HG02938 (cell line): ENCODE measurements around the gene PLA2G4F.

ENCODE experiments used
- ATAC-seq: cut with Tn5 transposase; IDR thresholded peaks from one replicate; pipeline ENCODE4 v1.9.1; 2021; ENCODE audit warnings: mild to moderate bottlenecking, moderate library complexity; ENCODE audit not compliant: unreplicated experiment

The PLA2G4F gene, protein sequence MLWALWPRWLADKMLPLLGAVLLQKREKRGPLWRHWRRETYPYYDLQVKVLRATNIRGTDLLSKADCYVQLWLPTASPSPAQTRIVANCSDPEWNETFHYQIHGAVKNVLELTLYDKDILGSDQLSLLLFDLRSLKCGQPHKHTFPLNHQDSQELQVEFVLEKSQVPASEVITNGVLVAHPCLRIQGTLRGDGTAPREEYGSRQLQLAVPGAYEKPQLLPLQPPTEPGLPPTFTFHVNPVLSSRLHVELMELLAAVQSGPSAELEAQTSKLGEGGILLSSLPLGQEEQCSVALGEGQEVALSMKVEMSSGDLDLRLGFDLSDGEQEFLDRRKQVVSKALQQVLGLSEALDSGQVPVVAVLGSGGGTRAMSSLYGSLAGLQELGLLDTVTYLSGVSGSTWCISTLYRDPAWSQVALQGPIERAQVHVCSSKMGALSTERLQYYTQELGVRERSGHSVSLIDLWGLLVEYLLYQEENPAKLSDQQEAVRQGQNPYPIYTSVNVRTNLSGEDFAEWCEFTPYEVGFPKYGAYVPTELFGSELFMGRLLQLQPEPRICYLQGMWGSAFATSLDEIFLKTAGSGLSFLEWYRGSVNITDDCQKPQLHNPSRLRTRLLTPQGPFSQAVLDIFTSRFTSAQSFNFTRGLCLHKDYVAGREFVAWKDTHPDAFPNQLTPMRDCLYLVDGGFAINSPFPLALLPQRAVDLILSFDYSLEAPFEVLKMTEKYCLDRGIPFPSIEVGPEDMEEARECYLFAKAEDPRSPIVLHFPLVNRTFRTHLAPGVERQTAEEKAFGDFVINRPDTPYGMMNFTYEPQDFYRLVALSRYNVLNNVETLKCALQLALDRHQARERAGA

DNA sequence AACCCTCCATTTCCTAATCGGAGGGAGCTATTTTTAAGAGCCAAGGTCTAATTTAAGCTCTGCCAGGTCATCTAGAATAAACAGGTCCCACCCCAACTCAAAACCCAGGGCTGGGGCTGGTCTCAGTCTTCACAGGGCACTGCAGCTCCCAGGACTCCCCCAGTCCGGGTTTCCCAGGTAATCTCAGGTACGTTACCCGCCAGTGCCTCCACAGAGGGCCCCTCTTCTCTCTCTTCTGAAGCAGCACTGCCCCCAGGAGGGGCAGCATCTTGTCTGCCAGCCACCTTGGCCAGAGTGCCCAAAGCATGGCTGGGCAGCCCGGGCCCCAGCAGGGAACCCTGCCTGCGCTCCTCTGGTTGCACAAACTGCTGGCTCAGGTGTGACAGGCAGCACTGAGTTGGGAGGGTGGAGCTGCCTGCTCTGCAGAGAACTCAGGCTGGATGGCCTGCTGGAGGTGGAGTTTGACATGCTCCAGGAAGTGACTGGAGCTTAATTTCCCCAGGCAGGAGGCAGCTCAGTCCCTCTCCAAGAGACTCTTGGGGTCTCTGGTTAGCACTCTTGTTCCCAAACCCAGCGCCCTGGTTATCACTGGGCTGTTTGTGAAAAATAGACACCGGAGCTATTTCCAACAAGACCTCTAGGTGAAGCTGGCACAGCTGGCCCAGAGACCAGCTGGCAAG, at the start of gene PLA2G4F:
Gene PLA2G4F, minus strand, starts transcription at position 394 of the 680 bp plus-strand sequence. Its CDS starts 87 bp downstream, at position 307.
- no peak for ATAC-seq

DNA sequence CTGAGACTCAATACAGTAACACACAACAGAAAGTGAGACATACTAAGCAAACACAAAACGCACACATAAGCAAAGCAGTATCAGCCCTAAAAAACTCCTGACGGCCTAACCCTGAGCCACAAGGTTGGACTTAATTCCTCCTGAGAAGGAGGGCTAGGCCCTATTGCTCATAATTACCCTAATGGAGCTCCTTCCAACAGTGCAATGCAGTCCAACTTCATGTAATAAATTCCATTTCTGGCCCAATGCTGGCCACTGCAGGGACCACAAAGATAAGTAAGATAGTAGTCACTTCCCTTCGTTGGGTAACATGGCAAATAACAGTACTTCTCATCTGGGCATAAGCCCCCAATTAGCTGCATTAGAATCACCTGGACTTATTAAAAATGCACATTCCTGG, 47.5 kb upstream of the PLA2G4F start:
- ATAC-seq, result no peak

DNA sequence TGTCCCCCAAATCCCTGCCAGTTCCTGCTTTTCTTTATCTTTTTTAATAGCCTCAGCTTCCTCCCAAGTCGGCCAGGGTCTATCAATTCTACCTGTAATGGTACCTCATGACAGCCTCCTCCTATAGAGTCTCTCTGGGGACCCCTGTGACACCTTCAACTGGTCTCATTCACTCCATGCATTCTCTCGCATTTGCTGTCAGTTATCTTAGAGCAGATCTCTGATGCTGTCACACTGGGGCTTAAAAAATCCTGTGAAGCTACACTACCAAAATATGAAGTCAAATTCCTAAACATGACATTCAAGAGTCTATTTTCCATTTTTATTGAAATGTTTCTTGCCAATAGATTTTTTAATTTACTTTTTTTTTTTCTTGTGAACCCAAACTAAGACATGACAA, 46.2 kb upstream of the PLA2G4F start:
- ATAC-seq, result no peak

DNA sequence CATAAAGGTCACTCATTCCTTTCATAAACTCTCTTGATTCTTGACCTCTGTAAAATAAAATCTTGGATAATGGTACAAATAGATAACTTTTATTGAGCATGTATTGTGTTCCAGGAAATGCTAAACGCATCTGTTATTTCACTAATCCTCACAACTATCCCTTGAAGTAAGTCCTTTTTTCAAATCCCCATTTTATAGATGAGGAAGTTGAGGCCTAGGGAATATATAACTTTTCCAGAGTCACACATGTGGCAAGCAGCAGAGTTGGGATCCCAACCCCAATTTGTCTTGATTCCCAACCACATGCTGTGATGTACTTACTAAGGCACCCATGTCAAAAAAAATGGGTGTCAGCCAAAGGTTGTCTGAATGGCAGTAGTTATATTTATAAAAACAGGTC, 45.4 kb upstream of the PLA2G4F start:
- ATAC-seq, result no peak

DNA sequence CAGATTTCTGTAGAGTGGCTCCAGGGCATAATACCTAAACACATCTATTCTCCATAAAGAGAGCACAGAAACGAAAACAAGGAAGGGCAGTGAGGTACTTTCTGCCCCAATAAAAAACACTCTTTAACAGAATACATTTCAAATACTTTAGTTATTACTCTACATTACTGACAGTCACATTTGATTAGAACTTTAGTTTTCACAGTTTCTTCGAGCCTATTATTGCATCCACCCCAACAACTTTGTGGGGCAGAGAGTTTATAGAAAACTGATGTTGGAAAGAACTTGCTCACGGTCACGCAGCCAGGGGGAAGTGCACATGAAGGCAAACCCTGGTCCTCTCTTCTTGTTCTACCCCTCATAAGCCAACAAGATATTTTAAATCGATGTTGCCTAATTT, 42.7 kb upstream of the PLA2G4F start:
- ATAC-seq, result no peak

DNA sequence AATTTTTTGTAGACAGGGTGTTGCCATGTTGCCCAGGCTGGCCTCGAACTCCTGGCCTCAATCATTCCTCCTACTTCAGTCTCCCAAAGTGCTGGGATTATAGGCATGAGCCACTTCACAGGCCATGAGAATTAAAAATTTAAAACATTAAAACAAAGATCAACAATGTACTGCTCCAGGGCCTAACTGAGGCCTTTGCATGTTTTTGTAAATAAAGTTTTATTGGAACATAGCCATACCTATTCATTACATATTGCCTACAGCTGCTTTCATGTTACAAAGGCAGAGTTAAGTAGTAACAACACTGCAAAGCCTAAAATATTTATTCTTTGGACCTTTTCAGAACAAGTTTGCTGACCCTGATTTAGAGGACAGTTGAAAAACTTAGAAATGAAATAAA, 42.1 kb upstream of the PLA2G4F start:
- ATAC-seq, result no peak

DNA sequence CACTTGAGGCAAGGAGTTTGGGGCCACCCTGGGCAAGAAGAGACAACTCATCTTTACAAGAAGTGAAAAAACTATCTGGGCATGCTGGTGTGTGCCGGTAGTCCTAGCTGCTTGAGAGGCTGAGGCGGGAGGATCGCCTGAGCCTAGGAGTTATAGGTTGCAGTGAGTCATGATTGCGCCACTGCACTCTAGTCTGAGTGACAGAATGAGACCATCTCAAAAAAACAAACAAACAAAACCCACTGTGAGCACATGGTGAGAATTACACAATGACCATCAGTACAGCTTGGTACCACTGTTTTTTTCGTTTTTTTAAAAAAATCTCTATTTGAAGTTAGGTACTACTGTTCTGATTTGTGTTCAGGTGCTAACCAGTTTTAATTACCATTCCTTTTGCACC, 38.1 kb upstream of the PLA2G4F start:
- no peak for ATAC-seq

DNA sequence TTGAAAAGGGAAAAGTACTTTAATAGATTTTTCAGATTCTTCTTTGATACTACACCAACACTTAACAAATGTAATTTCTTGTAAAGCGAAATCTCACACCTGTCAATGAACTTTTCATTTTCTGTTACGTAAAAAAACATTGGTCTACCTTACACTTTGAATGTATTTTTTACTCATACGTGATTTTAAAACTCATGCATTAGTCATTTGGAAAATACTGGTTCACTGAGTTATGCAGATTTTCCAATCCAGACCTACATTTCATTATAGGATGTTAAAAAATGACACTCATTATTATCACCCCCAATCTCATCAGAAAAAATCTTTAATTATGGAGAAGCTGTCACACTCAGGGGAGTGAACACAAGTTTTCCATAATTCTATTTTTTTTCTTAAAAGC, 36.9 kb upstream of the PLA2G4F start:
- no peak for ATAC-seq

DNA sequence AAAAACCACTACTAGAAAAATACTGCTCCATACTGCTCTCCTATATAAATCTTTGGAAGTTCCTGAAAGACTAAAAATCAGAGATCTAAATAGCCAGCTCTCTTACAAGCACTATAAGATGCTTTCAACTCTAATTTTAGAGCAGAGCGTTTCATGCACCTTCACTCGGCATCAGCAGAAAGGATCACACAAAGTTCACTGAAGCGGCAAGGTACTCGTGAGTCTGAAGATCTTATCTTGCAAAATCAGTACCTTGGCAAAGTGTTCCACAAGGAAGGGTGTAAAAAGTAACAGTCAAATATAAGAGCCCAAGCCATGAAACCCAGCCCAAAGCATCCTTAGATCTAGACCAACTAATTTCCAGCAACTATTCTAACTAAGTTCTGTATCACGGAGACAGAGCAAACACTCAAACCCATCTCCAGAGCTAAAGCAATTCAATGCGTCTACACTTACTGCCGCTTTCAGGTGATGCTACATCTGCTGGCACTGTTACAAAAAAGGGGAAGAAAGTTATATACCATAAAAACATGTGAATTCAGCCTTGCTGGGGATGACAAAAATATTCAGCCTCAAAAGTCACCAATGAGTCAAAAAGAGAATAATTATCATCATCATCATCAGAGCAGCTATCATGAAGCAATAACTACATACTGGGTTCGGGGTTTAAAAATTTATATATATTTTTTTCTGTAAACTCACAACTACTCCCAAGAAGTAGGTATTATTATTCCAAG, 35.3 kb upstream of the PLA2G4F start:
- ATAC-seq, result no peak

DNA sequence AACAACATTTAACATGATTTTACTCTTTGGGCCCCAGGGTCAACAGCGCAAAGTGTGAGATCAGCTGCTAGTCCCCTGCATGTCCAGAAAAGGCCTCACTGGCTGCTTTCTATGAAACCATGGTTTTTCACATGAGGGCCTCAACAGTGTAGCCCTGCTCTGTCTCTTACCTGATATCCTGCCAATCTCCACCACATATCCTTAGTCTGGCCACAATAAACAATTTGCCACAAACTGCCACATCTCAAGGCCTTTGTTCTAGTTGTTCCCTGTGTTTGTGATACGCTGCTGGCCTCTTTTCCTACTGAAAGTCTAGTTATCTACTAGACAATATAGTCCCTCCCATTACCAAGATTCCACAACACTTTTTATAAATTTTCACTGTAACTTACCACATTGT, 33.9 kb upstream of the PLA2G4F start:
- ATAC-seq, result no peak

DNA sequence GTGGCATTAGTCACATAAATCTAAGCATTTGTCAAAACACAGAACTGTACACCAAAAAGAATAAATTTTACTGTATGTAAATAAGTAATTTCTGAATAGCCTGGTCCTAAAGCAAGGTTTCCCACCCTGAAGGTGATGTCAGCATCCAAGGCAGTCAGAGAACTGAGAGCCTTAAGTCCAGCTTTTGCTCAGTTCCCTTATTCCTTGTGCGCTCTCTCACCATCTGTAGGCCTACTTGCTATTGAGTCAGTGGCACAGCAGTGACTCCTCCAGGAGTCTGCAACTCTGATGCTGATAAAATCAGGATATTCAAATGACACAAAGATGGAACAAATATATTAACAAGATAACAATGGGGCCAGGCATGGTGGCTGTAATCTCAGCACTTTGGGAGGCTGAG, 29.4 kb upstream of the PLA2G4F start:
- ATAC-seq, result no peak

DNA sequence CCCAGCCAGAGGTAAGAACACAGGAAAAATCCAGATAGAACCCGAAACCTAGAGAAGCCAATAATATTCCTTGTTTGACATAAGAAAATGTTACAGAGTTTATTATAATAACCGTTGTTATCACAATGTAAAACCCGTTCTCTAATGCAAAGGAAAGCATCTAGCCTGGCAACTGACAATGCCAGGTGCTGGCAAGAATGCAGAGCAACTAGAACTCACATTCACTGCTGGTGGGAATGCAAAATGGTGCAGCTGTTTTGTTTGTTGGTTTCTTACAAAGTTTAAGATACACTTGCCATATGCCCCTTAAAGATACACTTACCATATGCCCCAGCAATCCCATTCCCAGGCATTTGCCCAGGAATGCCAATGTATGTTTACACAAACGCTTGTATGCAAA, 28.3 kb upstream of the PLA2G4F start:
- no peak for ATAC-seq

DNA sequence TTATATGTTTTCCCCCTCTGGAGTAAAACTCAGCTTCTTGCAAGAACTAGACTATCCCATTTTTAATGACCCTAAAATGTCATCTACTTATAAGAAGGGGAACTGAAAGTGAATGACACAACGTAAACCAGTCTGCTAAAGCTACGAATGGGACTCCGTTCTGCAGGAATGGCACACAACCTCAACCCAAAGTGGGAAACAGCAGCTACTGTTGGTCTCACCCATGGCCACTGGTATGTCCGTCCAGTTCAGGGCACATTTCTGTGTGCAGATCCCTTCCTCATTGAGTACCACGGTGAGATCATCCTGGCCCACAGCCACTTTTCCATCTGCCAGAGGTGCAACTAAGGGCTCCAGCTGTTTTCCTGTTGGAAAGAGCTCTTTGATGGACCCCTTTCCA, 27.9 kb upstream of the PLA2G4F start:
- ATAC-seq, result no peak

DNA sequence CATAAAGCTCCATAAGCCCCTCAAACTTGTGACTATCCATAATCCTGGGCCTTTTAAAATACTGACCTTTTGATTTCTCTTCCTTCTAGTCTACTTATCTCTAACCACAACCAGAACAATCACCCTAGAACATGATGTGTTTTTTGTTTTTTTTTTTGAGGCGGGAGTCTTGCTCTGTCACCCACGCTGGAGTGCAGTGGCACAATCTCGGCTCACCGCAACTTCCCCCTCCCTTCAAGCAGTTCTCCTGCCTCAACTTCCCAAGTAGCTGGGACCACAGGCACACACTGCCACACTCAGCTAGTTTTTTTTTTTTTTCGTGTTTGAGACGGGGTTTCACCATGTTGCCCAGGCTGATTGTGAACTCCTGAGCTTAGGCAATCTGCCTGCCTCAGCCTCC, 26.5 kb upstream of the PLA2G4F start:
- ATAC-seq, result no peak

DNA sequence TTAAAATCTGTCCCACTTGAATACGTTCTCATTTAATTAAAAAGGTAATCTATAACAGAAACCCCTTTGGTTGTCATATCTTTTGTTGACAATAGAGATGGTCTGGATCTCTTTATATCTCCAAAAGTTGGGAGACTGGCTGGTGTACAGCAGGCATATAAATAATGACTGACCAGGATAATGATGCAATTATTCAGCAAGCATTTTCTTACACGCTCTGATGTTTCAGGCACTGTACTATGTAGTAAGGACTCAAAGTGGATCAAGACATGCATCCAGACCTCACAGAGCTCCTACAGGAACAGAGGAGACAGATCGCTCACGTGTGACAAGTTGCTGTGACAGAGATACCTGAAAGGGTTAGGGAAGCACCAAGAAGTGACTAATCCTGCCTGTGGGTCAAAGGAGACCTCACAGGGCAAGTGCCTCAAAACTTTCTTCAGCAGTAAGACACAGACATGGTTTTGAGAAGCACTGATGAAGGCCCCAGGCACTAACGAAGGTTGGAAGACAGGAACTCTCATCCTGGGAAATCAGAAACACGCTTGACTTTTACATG, 26.0 kb upstream of the PLA2G4F start:
- no peak for ATAC-seq

DNA sequence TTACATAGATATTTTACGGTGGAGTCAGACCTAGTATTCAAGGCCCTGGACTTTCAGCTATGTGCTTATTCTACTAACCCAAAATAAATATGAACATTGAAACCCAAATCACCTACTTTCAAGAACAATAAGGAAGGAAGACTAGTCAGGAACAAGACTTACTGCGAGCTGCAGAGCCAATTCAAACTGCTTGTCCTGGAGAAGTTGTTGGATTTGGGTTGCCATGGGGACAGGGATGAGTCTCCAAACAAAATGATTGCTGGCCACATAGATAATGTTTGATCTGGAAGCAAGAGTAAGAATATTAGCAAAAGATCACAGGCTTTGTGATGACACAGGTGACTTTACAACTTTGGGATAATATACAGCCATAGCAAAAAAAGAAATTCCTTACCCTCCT, 21.6 kb upstream of the PLA2G4F start:
- ATAC-seq, result no peak

DNA sequence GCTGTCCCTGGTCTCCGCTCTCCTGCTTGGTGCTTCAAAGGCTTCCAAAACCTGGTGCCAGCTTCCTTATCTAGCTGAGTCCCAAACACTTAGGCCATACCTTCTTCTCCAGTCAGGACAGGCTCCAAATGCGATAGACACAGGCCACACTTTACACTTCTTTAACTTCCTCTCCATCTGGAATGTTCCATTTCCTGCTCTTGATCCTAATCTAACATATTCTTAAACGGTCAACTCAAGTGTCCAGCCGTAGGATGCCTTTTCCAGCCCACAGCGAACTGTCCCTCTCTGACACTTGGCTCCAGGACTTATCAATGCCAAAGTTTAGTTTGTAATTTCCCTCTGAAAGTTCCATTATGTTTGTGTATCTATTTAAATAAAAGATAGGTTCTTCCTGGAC, 19.2 kb upstream of the PLA2G4F start:
- no peak for ATAC-seq

DNA sequence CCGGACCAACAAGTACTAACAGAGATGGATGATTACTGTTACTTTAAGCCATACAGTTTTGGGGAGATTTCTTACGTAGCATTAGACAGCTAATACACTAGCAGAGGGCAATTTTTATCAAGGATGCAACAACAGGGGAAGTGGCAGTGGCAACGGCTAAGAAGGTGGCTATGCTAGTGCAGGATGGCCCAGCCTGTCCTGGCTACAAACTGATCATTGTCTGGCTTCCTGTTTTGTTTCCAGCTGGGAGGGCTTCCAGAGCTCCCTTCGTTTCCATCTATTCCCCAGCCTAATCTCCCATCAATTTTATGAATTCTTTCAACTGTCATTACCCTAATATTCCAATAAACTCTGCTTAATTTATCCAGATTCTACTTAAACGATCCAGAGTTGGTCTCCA, 16.0 kb upstream of the PLA2G4F start:
- no peak for ATAC-seq

DNA sequence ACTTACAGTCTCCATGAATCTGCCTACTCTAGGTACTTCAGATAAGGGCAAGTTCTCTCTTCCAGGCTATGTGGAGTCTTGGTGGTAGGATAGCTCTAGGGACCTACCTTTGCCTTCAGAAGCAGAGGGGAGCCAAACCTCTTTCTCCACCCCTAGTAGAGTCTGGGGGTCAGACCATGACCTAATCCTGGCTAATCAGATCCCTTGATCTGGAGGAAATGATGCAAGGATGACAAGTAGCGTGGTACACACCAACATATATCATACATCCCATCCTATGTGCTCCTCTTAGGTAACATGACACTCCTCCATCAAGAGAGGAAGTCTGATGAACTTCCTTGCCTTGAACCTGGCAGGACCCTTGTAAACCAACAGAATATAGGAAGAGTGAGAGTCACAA, 15.4 kb upstream of the PLA2G4F start:
- no peak for ATAC-seq

DNA sequence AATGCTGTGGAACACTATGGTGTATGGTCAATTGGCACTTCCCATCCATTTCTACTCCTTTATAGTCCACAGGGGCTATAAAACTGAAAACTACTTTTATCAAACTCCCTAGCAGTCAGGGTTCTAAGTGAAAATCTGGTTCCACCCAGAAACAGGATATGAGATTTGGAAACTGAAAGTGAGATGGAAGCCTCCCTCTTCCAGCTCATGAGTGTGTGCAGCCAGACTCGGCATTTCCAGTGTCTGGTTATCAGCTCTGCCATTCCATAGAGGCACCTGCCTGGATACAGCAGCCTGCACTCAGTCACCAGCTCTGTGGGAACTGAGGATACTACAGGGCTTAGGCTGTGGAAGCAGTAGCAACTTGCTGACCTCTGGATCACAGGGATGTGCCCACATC, 14.7 kb upstream of the PLA2G4F start:
- no peak for ATAC-seq
